ENCODE results near the gene NFATC3.

DNA sequence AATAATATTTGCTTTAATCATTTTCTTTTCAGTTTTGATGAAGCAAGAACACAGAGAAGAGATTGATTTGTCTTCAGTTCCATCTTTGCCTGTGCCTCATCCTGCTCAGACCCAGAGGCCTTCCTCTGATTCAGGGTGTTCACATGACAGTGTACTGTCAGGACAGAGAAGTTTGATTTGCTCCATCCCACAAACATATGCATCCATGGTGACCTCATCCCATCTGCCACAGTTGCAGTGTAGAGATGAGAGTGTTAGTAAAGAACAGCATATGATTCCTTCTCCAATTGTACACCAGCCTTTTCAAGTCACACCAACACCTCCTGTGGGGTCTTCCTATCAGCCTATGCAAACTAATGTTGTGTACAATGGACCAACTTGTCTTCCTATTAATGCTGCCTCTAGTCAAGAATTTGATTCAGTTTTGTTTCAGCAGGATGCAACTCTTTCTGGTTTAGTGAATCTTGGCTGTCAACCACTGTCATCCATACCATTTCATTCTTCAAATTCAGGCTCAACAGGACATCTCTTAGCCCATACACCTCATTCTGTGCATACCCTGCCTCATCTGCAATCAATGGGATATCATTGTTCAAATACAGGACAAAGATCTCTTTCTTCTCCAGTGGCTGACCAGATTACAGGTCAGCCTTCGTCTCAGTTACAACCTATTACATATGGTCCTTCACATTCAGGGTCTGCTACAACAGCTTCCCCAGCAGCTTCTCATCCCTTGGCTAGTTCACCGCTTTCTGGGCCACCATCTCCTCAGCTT lies 105.8 kb downstream of the NFATC3 start:
- TF ChIP-seq, protein P1, sequence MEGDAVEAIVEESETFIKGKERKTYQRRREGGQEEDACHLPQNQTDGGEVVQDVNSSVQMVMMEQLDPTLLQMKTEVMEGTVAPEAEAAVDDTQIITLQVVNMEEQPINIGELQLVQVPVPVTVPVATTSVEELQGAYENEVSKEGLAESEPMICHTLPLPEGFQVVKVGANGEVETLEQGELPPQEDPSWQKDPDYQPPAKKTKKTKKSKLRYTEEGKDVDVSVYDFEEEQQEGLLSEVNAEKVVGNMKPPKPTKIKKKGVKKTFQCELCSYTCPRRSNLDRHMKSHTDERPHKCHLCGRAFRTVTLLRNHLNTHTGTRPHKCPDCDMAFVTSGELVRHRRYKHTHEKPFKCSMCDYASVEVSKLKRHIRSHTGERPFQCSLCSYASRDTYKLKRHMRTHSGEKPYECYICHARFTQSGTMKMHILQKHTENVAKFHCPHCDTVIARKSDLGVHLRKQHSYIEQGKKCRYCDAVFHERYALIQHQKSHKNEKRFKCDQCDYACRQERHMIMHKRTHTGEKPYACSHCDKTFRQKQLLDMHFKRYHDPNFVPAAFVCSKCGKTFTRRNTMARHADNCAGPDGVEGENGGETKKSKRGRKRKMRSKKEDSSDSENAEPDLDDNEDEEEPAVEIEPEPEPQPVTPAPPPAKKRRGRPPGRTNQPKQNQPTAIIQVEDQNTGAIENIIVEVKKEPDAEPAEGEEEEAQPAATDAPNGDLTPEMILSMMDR (IDR thresholded peaks at IDR 0.05) = no peak
- TF ChIP-seq POLR2A (IDR thresholded peaks at IDR 0.05) (no peak), POLR2AphosphoS5 (IDR thresholded peaks at IDR 0.05) (no peak)

Data from sigmoid colon (tissue), 4 donors.